ENCODE results near the gene ACSBG1.

- TF ChIP-seq CTCF (IDR thresholded peaks at IDR 0.05) (no peak), POLR2A (IDR thresholded peaks at IDR 0.05) (no peak)
Observed at GRCh38 chr15:78207641-78208340, 26.6 kb downstream of the ACSBG1 start.
